ENCODE data around the gene THUMPD3. TPM values are rescaled to one million over a fixed set of nuclear protein-coding genes. Genes with fewer than 3 reads are reported as not detected.

Gene THUMPD3
- total RNA-seq, 8 experiments from 2014 or later: 35.0 to 57.4 (median 42.0) TPM

DNA sequence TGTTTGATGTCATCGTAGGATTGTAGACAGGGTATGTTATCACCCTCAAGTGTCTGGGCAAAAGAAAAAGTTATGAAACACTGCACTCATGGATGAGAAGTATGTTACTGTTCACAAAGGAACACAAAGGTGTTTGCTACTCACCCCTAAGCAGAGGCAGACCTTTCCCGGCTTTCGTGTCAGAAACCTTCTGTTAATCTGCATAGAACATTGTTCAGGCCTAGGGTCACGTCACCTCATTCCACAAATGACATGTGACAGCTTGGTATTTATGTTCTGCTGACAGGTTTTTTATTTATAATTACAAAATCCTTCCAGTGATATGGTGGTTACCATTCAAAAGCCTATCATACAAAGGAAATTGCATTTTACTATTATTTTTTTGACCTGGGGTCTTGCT, 16.5 kb downstream of the THUMPD3 start:
- Histone ChIP-seq H3K4me3 (no peak overlapping the region), H3K27ac (no peak overlapping the region), H3K4me1 (replicated peaks in 1 of 2) (no peaks in the 10 kb centered on the region)
- ATAC-seq (replicated peaks in 6 of 8): peak in 1 of 8 experiments; percentile 9
- in situ Hi-C loops (cut with MboI; ENCODE audit: low pct_unique_long_range_greater_than_20kb in 2 of 9, low sequenced_read_pairs in 9 of 9, unreplicated experiment in 9 of 9): no loop called here
- whole genome bisulfite sequencing, 10 experiments: 49 to 100% (median 68%) methylated on average over 1 to 4 of the region's 4 CpGs

DNA sequence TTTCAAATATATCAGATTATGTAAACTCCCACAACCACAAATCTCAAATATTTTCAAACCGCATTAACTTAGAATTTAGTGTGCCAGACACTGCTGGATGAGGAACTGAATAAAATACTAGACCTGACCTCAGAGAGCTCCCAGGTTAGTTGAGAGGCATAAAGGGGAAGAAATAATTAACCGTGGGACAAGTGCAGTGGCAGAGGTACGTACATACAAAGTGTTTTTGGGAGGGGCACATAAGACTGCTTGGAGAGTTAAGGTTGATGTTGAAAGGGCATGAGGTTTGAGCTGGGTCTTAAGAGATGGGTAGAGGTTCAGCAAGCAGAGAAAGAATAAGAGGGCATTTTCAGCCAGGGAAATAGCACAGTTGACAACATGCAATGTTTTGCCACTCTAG, 17.2 kb downstream of the THUMPD3 start:
- ATAC-seq (replicated peaks in 6 of 8): no peak

DNA sequence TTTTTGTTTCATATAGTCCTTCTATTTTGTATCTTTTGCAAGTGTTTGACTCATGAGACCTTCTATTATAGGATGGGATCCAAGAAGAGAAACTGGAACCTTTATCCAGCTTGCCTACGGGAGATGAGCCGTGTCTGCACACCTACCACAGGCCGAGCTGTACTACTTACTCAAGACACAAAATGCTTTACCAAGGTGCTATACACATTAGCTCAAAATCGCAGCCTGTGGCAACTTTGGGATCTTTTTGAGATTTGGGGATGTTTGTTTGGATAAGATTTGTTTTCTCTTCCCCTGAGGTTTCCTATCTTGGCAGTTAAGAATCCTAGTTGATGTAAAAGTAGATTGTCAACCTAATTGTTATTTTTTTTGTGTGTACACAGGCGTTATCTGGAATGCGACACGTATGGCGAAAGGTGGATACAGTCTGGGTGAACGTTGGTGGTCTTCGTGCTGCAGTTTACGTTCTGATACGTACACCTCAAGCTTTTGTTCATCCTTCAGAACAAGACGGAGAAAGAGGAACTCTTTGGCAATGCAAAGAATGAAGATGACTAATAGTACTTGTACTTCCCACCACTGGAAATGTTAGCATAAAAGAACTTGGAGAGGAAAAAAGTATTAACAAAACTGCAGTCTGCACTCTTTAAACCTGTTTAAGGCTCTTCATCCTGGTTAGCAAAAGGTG, 21.4 kb downstream of the THUMPD3 start:
- H3K27ac ChIP-seq: no peak overlapping the region
- WGBS, 10 experiments: 83 to 100% (median 91%) methylated on average over 1 to 13 of the region's 13 CpGs
- H3K4me1 ChIP-seq (replicated peaks in 1 of 2): no peaks in the 10 kb centered on the region
- peak in 1 of 8 experiments; percentile 4 for ATAC-seq (replicated peaks in 6 of 8)
- in situ Hi-C loops (cut with MboI; ENCODE audit: low pct_unique_long_range_greater_than_20kb in 2 of 9, low sequenced_read_pairs in 9 of 9, unreplicated experiment in 9 of 9): no loop called here
- no peak overlapping the region for H3K4me3 ChIP-seq

More for the DNA sequence above, 17.2 kb downstream of the THUMPD3 start:
- no peaks in the 10 kb centered on the region for H3K4me1 ChIP-seq (replicated peaks in 1 of 2)
- no peak overlapping the region for H3K27ac ChIP-seq
- no peak overlapping the region for H3K4me3 ChIP-seq
- WGBS, 10 experiments: 80 to 100% (median 100%) methylated on average over 1 to 3 of the region's 3 CpGs; no CpG with 5 or more reads in 5 of the 10 experiments
- in situ Hi-C loops (cut with MboI; ENCODE audit: low pct_unique_long_range_greater_than_20kb in 2 of 9, low sequenced_read_pairs in 9 of 9, unreplicated experiment in 9 of 9): no loop called here

- Histone ChIP-seq H3K4me3 (no peak overlapping the region), H3K4me1 (replicated peaks in 1 of 2) (no peaks in the 10 kb centered on the region), H3K27ac (no peak overlapping the region)
- ATAC-seq (replicated peaks in 6 of 8): no peak
- in situ Hi-C loops (cut with MboI; ENCODE audit: low pct_unique_long_range_greater_than_20kb in 2 of 9, low sequenced_read_pairs in 9 of 9, unreplicated experiment in 9 of 9): no loop called here
- 17 to 100% (median 100%) methylated on average over 1 to 2 of the region's 2 CpGs for WGBS, 10 experiments
Observed at GRCh38 chr3:9385187-9386077, 22.6 kb downstream of the THUMPD3 start.

DNA sequence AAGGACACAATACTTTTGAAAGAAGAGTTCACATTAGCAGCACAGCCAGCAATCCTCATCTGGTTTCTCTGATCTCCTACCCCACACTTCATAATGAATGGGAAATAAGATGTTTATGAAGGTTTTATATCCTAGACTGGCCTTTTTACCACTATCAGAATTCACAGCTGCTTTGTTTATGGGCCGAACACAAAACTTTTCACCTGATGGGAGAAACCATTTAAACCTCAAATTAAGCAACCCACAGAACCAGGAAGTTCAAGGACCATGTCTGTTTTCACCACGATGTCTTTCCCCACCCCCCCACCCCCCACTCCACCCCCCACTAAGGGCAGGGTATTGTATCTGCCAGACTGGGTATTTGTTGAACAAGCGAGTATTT, 23.2 kb downstream of the THUMPD3 start:
- Histone ChIP-seq H3K4me1 (replicated peaks in 1 of 2) (no peaks in the 10 kb centered on the region), H3K4me3 (no peak overlapping the region), H3K27ac (no peak overlapping the region)
- 20 to 100% (median 90%) methylated on average over 1 of the region's 3 CpGs; no CpG with 5 or more reads in 4 of the 10 experiments for WGBS, 10 experiments
- no peak for ATAC-seq (replicated peaks in 6 of 8)
- in situ Hi-C loops (cut with MboI; ENCODE audit: low pct_unique_long_range_greater_than_20kb in 2 of 9, low sequenced_read_pairs in 9 of 9, unreplicated experiment in 9 of 9): no loop called here

- in situ Hi-C loops (cut with MboI; ENCODE audit: low pct_unique_long_range_greater_than_20kb in 2 of 9, low sequenced_read_pairs in 9 of 9, unreplicated experiment in 9 of 9): no loop called here
- Histone ChIP-seq H3K4me3 (no peak overlapping the region), H3K27ac (no peak overlapping the region), H3K4me1 (replicated peaks in 1 of 2) (no peaks in the 10 kb centered on the region)
- no peak for ATAC-seq (replicated peaks in 6 of 8)
- 13 to 64% (median 33%) methylated on average over 1 of the region's 1 CpG; no CpG with 5 or more reads in 7 of the 10 experiments for WGBS, 10 experiments
Observed at GRCh38 chr3:9386501-9387321, 23.9 kb downstream of the THUMPD3 start.

- in situ Hi-C loops (cut with MboI; ENCODE audit: low pct_unique_long_range_greater_than_20kb in 2 of 9, low sequenced_read_pairs in 9 of 9, unreplicated experiment in 9 of 9): no loop called here
- 51 to 93% (median 80%) methylated on average over 2 of the region's 2 CpGs; no CpG with 5 or more reads in 2 of the 10 experiments for WGBS, 10 experiments
- H3K4me3 ChIP-seq: no peak overlapping the region
- no peak for ATAC-seq (replicated peaks in 6 of 8)
- no peak overlapping the region for H3K27ac ChIP-seq
- H3K4me1 ChIP-seq (replicated peaks in 1 of 2): no peaks in the 10 kb centered on the region
Observed at GRCh38 chr3:9387322-9387655, 24.4 kb downstream of the THUMPD3 start.

GRCh38 chr3:9388142-9388541, 25.3 kb downstream of the THUMPD3 start:
- Histone ChIP-seq H3K4me1 (replicated peaks in 1 of 2) (no peaks in the 10 kb centered on the region), H3K4me3 (no peak overlapping the region), H3K27ac (no peak overlapping the region)
- no peak for ATAC-seq (replicated peaks in 6 of 8)
- 44 to 100% (median 97%) methylated on average over 1 to 2 of the region's 2 CpGs; no CpG with 5 or more reads in 2 of the 10 experiments for WGBS, 10 experiments
- in situ Hi-C loops (cut with MboI; ENCODE audit: low pct_unique_long_range_greater_than_20kb in 2 of 9, low sequenced_read_pairs in 9 of 9, unreplicated experiment in 9 of 9): no loop called here

GRCh38 chr3:9388562-9389272, 25.9 kb downstream of the THUMPD3 start:
- ATAC-seq (replicated peaks in 6 of 8): no peak
- H3K4me1 ChIP-seq (replicated peaks in 1 of 2): no peaks in the 10 kb centered on the region
- 67 to 100% (median 96%) methylated on average over 1 to 5 of the region's 5 CpGs; no CpG with 5 or more reads in 2 of the 10 experiments for WGBS, 10 experiments
- no peak overlapping the region for H3K4me3 ChIP-seq
- no peak overlapping the region for H3K27ac ChIP-seq
- in situ Hi-C loops (cut with MboI; ENCODE audit: low pct_unique_long_range_greater_than_20kb in 2 of 9, low sequenced_read_pairs in 9 of 9, unreplicated experiment in 9 of 9): no loop called here

DNA sequence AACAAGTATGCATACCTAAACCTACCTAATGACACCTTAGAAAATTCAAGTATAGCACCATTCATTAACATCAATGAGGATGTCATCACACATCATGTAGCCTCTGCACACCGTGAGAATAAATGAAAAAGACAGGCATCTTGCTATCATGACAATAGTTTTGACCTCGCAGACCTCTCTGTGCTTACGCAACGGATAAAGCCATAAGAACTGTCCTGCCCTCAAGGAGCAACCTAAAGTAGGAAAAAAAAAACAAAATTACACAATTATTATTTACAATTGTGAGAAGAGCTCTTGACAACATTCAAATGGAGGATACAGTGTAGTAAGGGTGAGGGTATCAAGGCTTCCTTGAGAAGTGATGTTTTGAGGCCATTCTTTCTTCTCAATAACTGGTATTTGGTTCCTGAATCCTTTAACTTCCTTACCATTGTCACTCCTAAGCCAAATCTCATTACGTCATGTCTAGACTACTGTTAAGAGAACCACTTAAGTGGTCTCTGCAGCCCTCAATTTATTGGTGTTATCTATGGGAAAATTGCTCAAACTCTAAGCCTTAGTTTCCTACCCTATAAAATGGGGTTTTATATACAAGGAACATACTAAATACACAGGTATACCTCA, 27.5 kb downstream of the THUMPD3 start:
- in situ Hi-C loops (cut with MboI; ENCODE audit: low pct_unique_long_range_greater_than_20kb in 2 of 9, low sequenced_read_pairs in 9 of 9, unreplicated experiment in 9 of 9): no loop called here
- H3K4me1 ChIP-seq (replicated peaks in 1 of 2): peaks cover 14 to 15% of the 10 kb centered on the region in 2 donors
- no peak overlapping the region for H3K27ac ChIP-seq
- ATAC-seq (replicated peaks in 6 of 8): no peak
- 94 to 100% (median 98%) methylated on average over 3 to 5 of the region's 5 CpGs; no CpG with 5 or more reads in 1 of the 10 experiments for WGBS, 10 experiments
- no peak overlapping the region for H3K4me3 ChIP-seq

- WGBS, 10 experiments: 0 to 100% (median 63%) methylated on average over 1 of the region's 1 CpG; no CpG with 5 or more reads in 1 of the 10 experiments
- no peak for ATAC-seq (replicated peaks in 6 of 8)
- Histone ChIP-seq H3K4me3 (no peak overlapping the region), H3K4me1 (replicated peaks in 1 of 2) (peaks cover 14 to 16% of the 10 kb centered on the region in 2 donors), H3K27ac (no peak overlapping the region)
- in situ Hi-C loops (cut with MboI; ENCODE audit: low pct_unique_long_range_greater_than_20kb in 2 of 9, low sequenced_read_pairs in 9 of 9, unreplicated experiment in 9 of 9): no loop called here
Observed at GRCh38 chr3:9392041-9392440, 29.2 kb downstream of the THUMPD3 start.

All from motor neuron (in vitro differentiated cells).